ENCODE results near the gene PHACTR3.

DNA sequence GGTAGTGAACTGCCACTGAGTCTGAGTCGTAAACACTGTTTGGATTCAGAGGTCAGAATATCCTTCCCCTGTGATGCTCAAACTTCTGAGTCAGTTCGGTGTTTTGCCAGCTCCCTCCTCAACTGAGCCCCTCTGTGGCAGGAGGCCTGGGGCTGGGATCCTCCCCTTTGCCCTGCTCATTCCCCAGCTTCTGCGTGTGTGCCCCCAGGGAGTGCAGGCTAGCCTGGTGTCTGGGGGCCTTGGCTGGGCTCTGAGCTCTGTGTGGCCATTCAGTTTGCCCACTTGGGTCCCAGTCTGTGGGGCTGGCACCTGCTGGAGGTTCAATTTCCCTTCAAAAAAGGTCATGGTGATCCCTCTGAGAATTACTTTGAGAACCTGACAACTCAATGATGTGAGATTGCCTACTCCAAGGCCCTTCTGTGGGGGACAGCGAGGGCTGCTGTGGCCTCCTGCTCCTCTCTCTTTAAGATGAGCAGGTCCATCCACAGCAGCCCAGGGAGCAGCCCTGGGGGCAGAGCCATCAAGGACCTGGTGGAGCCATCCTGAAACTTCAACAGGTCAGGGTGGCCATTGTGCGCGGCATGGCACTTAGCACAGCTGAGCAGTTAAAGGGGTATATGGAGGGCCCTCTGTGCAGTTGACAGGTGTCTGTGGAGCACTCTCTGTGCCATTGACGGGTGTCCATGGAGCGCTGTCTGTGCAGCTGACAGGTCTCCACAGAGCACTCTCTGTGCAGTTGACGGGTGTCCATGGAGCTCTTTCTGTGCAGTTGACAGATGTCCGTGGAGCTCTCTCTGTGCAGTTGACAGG, 181.9 kb downstream of the PHACTR3 start:
- no peak for TF ChIP-seq CTCF (IDR thresholded peaks at IDR 0.05)
- TF ChIP-seq POLR2A (IDR thresholded peaks at IDR 0.05): no peak

All from right lobe of liver (tissue), 4 donors.